Peyer's patch (tissue), 4 donors: ENCODE results near the gene HDAC4.

Experiments
- CTCF ChIP-seq, 6 experiments: fragments of 450-650 bp in 4 of 6; fragments of 200-600 bp in 2 of 6; sonication (generic) in 1 of 6; IDR thresholded peaks; one replicate each; pipeline ENCODE4 v1.5.1; 2017 to 2019; ENCODE audit warnings: antibody characterized with exemption in 6 of 6, mild to moderate bottlenecking in 3 of 6, moderate library complexity in 1 of 6
- POLR2A ChIP-seq, 2 donors: fragments of 450-650 bp; IDR thresholded peaks; one replicate each; pipeline ENCODE4 v1.5.1; 2017; ENCODE audit warnings: antibody characterized with exemption in 2 of 2, mild to moderate bottlenecking in 2 of 2, moderate library complexity in 2 of 2

- TF ChIP-seq CTCF (IDR thresholded peaks at IDR 0.05), result no peak
- TF ChIP-seq POLR2A (IDR thresholded peaks at IDR 0.05), result no peak
Measured at GRCh38 chr2:239262484-239263230, 138.2 kb downstream of the HDAC4 start.
